H9 (cell line): ENCODE data around the gene TUBD1. TPM values are rescaled to one million over a fixed set of nuclear protein-coding genes. Genes with fewer than 3 reads are reported as not detected.

ENCODE experiments used
- DNase-seq: peaks from one replicate; pipeline ENCODE4 v3.0.0-alpha.2; 2017
- H2AFZ ChIP-seq: one replicate; pipeline ENCODE4 v1.6.1; 2013; ENCODE audit warnings: mild to moderate bottlenecking, low read length, control low read depth, moderate library complexity
- H2AK5ac ChIP-seq: 2 replicates; pipeline ENCODE4 v1.6.1; 2013; ENCODE audit warnings: low read length, control low read depth, mixed read lengths; ENCODE audit not compliant: insufficient read length
- H2BK120ac ChIP-seq: one replicate; pipeline ENCODE4 v1.6.1; 2013; ENCODE audit warnings: low read depth, mild to moderate bottlenecking, low read length, control low read depth, inconsistent platforms; ENCODE audit not compliant: poor library complexity, severe bottlenecking
- H2BK12ac ChIP-seq: 2 replicates; pipeline ENCODE4 v1.6.1; 2013; ENCODE audit warnings: low read length, control low read depth, mixed read lengths, low read depth; ENCODE audit not compliant: insufficient read length
- H2BK15ac ChIP-seq: 2 replicates; pipeline ENCODE4 v1.6.1; 2013; ENCODE audit warnings: low read depth, low read length, control low read depth
- H2BK20ac ChIP-seq: one replicate; pipeline ENCODE4 v1.6.1; 2013; ENCODE audit warnings: low read depth, mild to moderate bottlenecking, low read length, control low read depth, inconsistent platforms; ENCODE audit not compliant: poor library complexity, severe bottlenecking
- H2BK5ac ChIP-seq: 2 replicates; pipeline ENCODE4 v1.6.1; 2013; ENCODE audit warnings: low read length, control low read depth, mixed read lengths; ENCODE audit not compliant: insufficient read length
- H3K14ac ChIP-seq: 2 replicates; pipeline ENCODE4 v1.6.1; 2013; ENCODE audit warnings: low read length, control low read depth; ENCODE audit not compliant: insufficient read depth
- H3K18ac ChIP-seq: 2 replicates; pipeline ENCODE4 v1.6.1; 2013; ENCODE audit warnings: low read depth, mild to moderate bottlenecking, mixed read lengths, low read length, control low read depth; ENCODE audit not compliant: insufficient read length
- H3K23ac ChIP-seq: 2 replicates; pipeline ENCODE4 v1.6.1; 2013; ENCODE audit warnings: low read length, control low read depth, mixed read lengths, low read depth; ENCODE audit not compliant: insufficient read length
- H3K23me2 ChIP-seq: 2 replicates; pipeline ENCODE4 v1.6.1; 2013; ENCODE audit warnings: low read depth, mild to moderate bottlenecking, mixed read lengths, low read length, control low read depth; ENCODE audit not compliant: insufficient read length, poor library complexity, severe bottlenecking
- H3K27ac ChIP-seq: 2 replicates; pipeline ENCODE4 v1.5.1; 2013; ENCODE audit warnings: low read length, control low read depth, mixed read lengths, low read depth; ENCODE audit not compliant: insufficient read length
- H3K27me3 ChIP-seq: 2 replicates; pipeline ENCODE4 v1.6.1; 2013; ENCODE audit warnings: low read length, control low read depth, inconsistent platforms; ENCODE audit not compliant: insufficient read depth
- H3K4ac ChIP-seq: 2 replicates; pipeline ENCODE4 v1.6.1; 2013; ENCODE audit warnings: low read depth, mild to moderate bottlenecking, control low read depth, inconsistent platforms, low read length, moderate library complexity
- H3K4me1 ChIP-seq: 2 replicates; pipeline ENCODE4 v1.6.1; 2013; ENCODE audit warnings: low read length, control low read depth, inconsistent platforms; ENCODE audit not compliant: insufficient read depth
- H3K4me2 ChIP-seq: 2 replicates; pipeline ENCODE4 v1.6.1; 2013; ENCODE audit warnings: low read length, control low read depth, mixed read lengths; ENCODE audit not compliant: insufficient read length, insufficient read depth
- H3K56ac ChIP-seq: 2 replicates; pipeline ENCODE4 v1.6.1; 2013; ENCODE audit warnings: low read depth, mild to moderate bottlenecking, mixed read lengths, low read length, control low read depth; ENCODE audit not compliant: insufficient read length
- H3K79me1 ChIP-seq: 2 replicates; pipeline ENCODE4 v1.6.1; 2013; ENCODE audit warnings: low read depth, mild to moderate bottlenecking, moderate library complexity, low read length, control low read depth, inconsistent platforms; ENCODE audit not compliant: insufficient read depth, poor library complexity, severe bottlenecking
- H3K79me2 ChIP-seq: 2 replicates; pipeline ENCODE4 v1.6.1; 2013; ENCODE audit warnings: low read length, control low read depth, inconsistent platforms; ENCODE audit not compliant: insufficient read depth
- H3K9ac ChIP-seq: 2 replicates; pipeline ENCODE4 v1.6.1; 2013; ENCODE audit warnings: low read length, control low read depth, mixed read lengths; ENCODE audit not compliant: insufficient read length; ENCODE audit errors: extremely low read depth
- H3K9me3 ChIP-seq: one replicate; pipeline ENCODE4 v1.6.1; 2013; ENCODE audit warnings: low read depth, low read length, inconsistent platforms; ENCODE audit not compliant: control insufficient read depth
- H3T11ph ChIP-seq: one replicate; pipeline ENCODE4 v1.6.1; 2013; ENCODE audit warnings: mild to moderate bottlenecking, low read length, control low read depth, inconsistent platforms
- H4K20me1 ChIP-seq: one replicate; pipeline ENCODE4 v1.6.1; 2013; ENCODE audit not compliant: control insufficient read depth, insufficient read length, insufficient read depth
- H4K5ac ChIP-seq: 2 replicates; pipeline ENCODE4 v1.6.1; 2013; ENCODE audit warnings: low read depth, mild to moderate bottlenecking, mixed read lengths, low read length, control low read depth; ENCODE audit not compliant: insufficient read length
- H4K8ac ChIP-seq: replicated peaks from 2 replicates; pipeline ENCODE4 v1.6.1; 2013; ENCODE audit warnings: low read length, control low read depth, mixed read lengths, low read depth; ENCODE audit not compliant: insufficient read length
- H4K91ac ChIP-seq: 2 replicates; pipeline ENCODE4 v1.6.1; 2013; ENCODE audit warnings: low read depth, mild to moderate bottlenecking, moderate library complexity, mixed read lengths, low read length, control low read depth; ENCODE audit not compliant: insufficient read length
- H3K27ac Mint-ChIP-seq, 3 experiments: 2 replicates in 2 of 3; 3 replicates in 1 of 3; pipeline ENCODE4 v1.8.0; 2020 to 2021; ENCODE audit warnings: mixed read lengths in 3 of 3, mild to moderate bottlenecking in 1 of 3, moderate library complexity in 1 of 3
- H3K27me3 Mint-ChIP-seq: 2 replicates; pipeline ENCODE4 v1.8.0; 2021; ENCODE audit warnings: low read depth, mild to moderate bottlenecking, moderate library complexity, mixed read lengths
- H3K36me3 Mint-ChIP-seq, 3 experiments: 2 replicates in 2 of 3; 3 replicates in 1 of 3; pipeline ENCODE4 v1.8.0; 2020 to 2021; ENCODE audit warnings: low read depth in 3 of 3, mixed read lengths in 3 of 3; ENCODE audit not compliant: insufficient read depth in 1 of 3
- H3K4me1 Mint-ChIP-seq, 2 experiments: 2 replicates each; pipeline ENCODE4 v1.8.0; 2020; ENCODE audit warnings: mixed read lengths in 2 of 2
- H3K4me3 Mint-ChIP-seq, 2 experiments: 2 replicates in 1 of 2; 3 replicates in 1 of 2; pipeline ENCODE4 v1.8.0; 2020 to 2021; ENCODE audit warnings: mild to moderate bottlenecking in 2 of 2, mixed read lengths in 2 of 2, moderate library complexity in 1 of 2
- H3K9me3 Mint-ChIP-seq, 2 experiments: 2 replicates in 1 of 2; 3 replicates in 1 of 2; pipeline ENCODE4 v1.8.0; 2020; ENCODE audit warnings: mild to moderate bottlenecking in 2 of 2, mixed read lengths in 2 of 2, moderate library complexity in 1 of 2
- CTCF ChIP-seq: fragments of 200-600 bp; sonication (generic); conservative IDR thresholded peaks from 3 replicates; pipeline ENCODE4 v1.8.0; 2021; ENCODE audit warnings: antibody characterized with exemption, mild to moderate bottlenecking
- WGBS: extraction: QIAGEN DNeasy Blood & Tissue Kit; methylation state at CpG from one replicate; pipeline ENCODE4 v1.1.7; 2013; ENCODE audit warnings: missing lambda C conversion rate, low lambda C conversion rate, mixed read lengths; ENCODE audit not compliant: insufficient read length; ENCODE audit errors: extremely low coverage; 5-methylcytosine and 5-hydroxymethylcytosine counted together
- total RNA-seq: library from RNA; stranded (reverse); gene quantifications from 2 replicates; pipeline ENCODE4 v1.2.1, GENCODE V29; 2021

The TUBD1 gene
- total RNA-seq, 1 experiment from 2014 or later, result 26.4 TPM

GRCh38 chr17:59903455-59903854, 10.7 kb upstream of the TUBD1 start:
- Mint-ChIP-seq H3K27ac (0 out of 7 replicates have a peak overlapping the region, but pooled peaks of 1 of the 3 experiments have one; percentile 14), H3K27me3 (no peaks in the 10 kb centered on the region), H3K9me3 (no peaks in the 10 kb centered on the region), H3K36me3 (0 out of 7 replicates have a peak, but pooled peaks cover 0 to 3% (median 0%) of the 10 kb centered on the region in 3 experiments), H3K4me1 (no peaks in the 10 kb centered on the region), H3K4me3 (no peak overlapping the region)
- Histone ChIP-seq H2BK5ac (no peak overlapping the region), H4K91ac (no peak overlapping the region), H3T11ph (no peak overlapping the region), H4K8ac (no peak overlapping the region), H3K27me3 (no peaks in the 10 kb centered on the region), H2BK15ac (no peak overlapping the region), H2BK120ac (no peak overlapping the region), H3K79me1 (peaks cover 3% of the 10 kb centered on the region), H3K23me2 (no peaks in the 10 kb centered on the region), H3K9ac (no peak overlapping the region), H3K4me1 (no peaks in the 10 kb centered on the region), H2BK20ac (no peak overlapping the region), H3K4me2 (no peak overlapping the region), H2AK5ac (no peak overlapping the region), H2BK12ac (no peak overlapping the region), H4K20me1 (no peaks in the 10 kb centered on the region), H3K9me3 (no peaks in the 10 kb centered on the region), H4K5ac (no peak overlapping the region), H3K4ac (no peak overlapping the region), H3K27ac (no peak overlapping the region), H3K56ac (no peak overlapping the region), H3K23ac (no peak overlapping the region), H3K79me2 (no peaks in the 10 kb centered on the region), H2AFZ (no peak overlapping the region), H3K14ac (no peak overlapping the region), H3K18ac (no peak overlapping the region)
- no CpG with 5 or more reads among the region's 2 CpGs for WGBS
- DNase-seq, result no peak
- TF ChIP-seq CTCF, result no peak
